Testis (tissue), 2 donors: ENCODE results near the gene SP3.

Source experiments
- CTCF ChIP-seq, 3 experiments: fragments of 450-650 bp in 2 of 3; fragments of 200-600 bp in 1 of 3; sonication (generic) in 1 of 3; IDR thresholded peaks; one replicate each; pipeline ENCODE4 v1.5.1; 2016 to 2019; ENCODE audit warnings: antibody characterized with exemption in 3 of 3, mild to moderate bottlenecking in 2 of 3, moderate library complexity in 1 of 3
- POLR2A ChIP-seq: fragments of 450-650 bp; IDR thresholded peaks from one replicate; pipeline ENCODE4 v1.6.1; 2017; ENCODE audit warnings: antibody characterized with exemption, mild to moderate bottlenecking, moderate library complexity

- TF ChIP-seq CTCF (IDR thresholded peaks at IDR 0.05), result no peak
- TF ChIP-seq POLR2A, result no peak
These were observed 47.5 kb upstream of the SP3 start for GRCh38 chr2:174012347-174013314.
